Measurements from ENCODE around the gene SLC16A6. TPM values are rescaled to one million over a fixed set of nuclear protein-coding genes. Genes with fewer than 3 reads are reported as not detected.
"Not testable (repeated sequence)": the region's sequence is repeated elsewhere in the genome, so short reads cannot be mapped to it uniquely, and the experiment has no call there.

SLC16A6 gene
- total and polyA plus RNA-seq, 2 of the 4 experiments (the other 2 are of a cell fraction): 0.22 to 0.54 TPM

- H4K20me1 ChIP-seq (ENCODE audit: insufficient read depth, low read length); H2BK20ac ChIP-seq (ENCODE audit: low read depth, low read length); H2AK5ac ChIP-seq (ENCODE audit: low read depth, low read length); DNase-seq; H4K91ac ChIP-seq (ENCODE audit: insufficient read depth, low read depth, low read length); H3K4me2 ChIP-seq (ENCODE audit: low read depth, low read length); H3K79me1 ChIP-seq (ENCODE audit: low read depth in 1 of 2, low read length in 2 of 2); H3K14ac ChIP-seq (replicated peaks; ENCODE audit: low read depth, low read length); ATAC-seq (ENCODE audit: low read depth); H3K4me3 ChIP-seq (ENCODE audit: insufficient read depth, low read depth, low read length); H2BK15ac ChIP-seq (ENCODE audit: low read depth, low read length); H3K36me3 ChIP-seq (ENCODE audit: control insufficient read depth, insufficient read depth, low read length); dilution Hi-C loops (cut with HindIII; ENCODE audit: low sequenced_read_pairs, unreplicated experiment); H3K56ac ChIP-seq (ENCODE audit: extremely low read depth, insufficient read depth, low read length); H3K27ac ChIP-seq (ENCODE audit: insufficient read depth, low read length); H3K9me3 ChIP-seq (ENCODE audit: control insufficient read depth, insufficient read depth, low read length); H3K9ac ChIP-seq (ENCODE audit: low read depth, low read length); POLR2A ChIA-PET (ENCODE audit: unreplicated experiment); H2AFZ ChIP-seq (replicated peaks; ENCODE audit: low read length, poor library complexity); H3K18ac ChIP-seq (ENCODE audit: low read depth, low read length); H2AK9ac ChIP-seq (replicated peaks; ENCODE audit: low read depth, low read length, poor library complexity); H3K27me3 ChIP-seq (ENCODE audit: control insufficient read depth, insufficient read depth, low read length); H4K5ac ChIP-seq (ENCODE audit: low read depth, low read length); H2BK5ac ChIP-seq (ENCODE audit: low read depth, low read length, poor library complexity, severe bottlenecking); H2BK120ac ChIP-seq (ENCODE audit: low read depth, low read length); BruUV-seq (replicated peaks); CTCF ChIA-PET; H3K4me1 ChIP-seq (ENCODE audit: control insufficient read depth, insufficient read depth, low read length); H3K23ac ChIP-seq (ENCODE audit: low read depth, low read length); in situ Hi-C loops (cut with MboI; ENCODE audit: low sequenced_read_pairs); H4K8ac ChIP-seq (ENCODE audit: low read depth in 2 of 2, low read length in 2 of 2); H3K4ac ChIP-seq (ENCODE audit: low read depth, low read length); H3K9me1 ChIP-seq (ENCODE audit: insufficient read depth, low read length): not testable (repeated sequence)
- intact Hi-C loops (cut with micrococcal nuclease): loop anchor here (5.0 kb wide), 1 partner anchor 362 kb away; no protein-coding TSS in a partner anchor
- WGBS, 2 experiments (ENCODE audit: extremely low coverage in 2 of 2, insufficient read length in 1 of 2): no CpG with 5 or more reads among the region's 5 CpGs
Observed at GRCh38 chr17:68219429-68219828, 71.5 kb downstream of the SLC16A6 start.

Other genes starting within 250 kb of the SLC16A6 start
- gene AMZ2, start 43.1 kb downstream of the SLC16A6 start, total RNA-seq (2012; rRNA removed): 90.2 and 100.0 TPM in 2 replicates
- 64.6 and 65.4 TPM in 2 replicates for gene AMZ2, start 43.1 kb downstream of the SLC16A6 start, polyA plus RNA-seq (2012; rRNA removed)
- 2.9 and 3.1 TPM in 2 replicates for gene ARSG, start 368 bp upstream of the SLC16A6 start, total RNA-seq (2012; rRNA removed)
- 2.5 and 3.0 TPM in 2 replicates for gene ARSG, start 368 bp upstream of the SLC16A6 start, polyA plus RNA-seq (2012; rRNA removed)
- 74.2 and 129 TPM in 2 replicates for gene WIPI1, start 166.4 kb upstream of the SLC16A6 start, total RNA-seq (2012; rRNA removed)
- gene WIPI1, start 166.4 kb upstream of the SLC16A6 start, polyA plus RNA-seq (2012; rRNA removed): 69.4 and 78.6 TPM in 2 replicates
- 256 and 278 TPM in 2 replicates for gene PRKAR1A, start 221.3 kb upstream of the SLC16A6 start, total RNA-seq (2012; rRNA removed)
- 138 and 145 TPM in 2 replicates for gene PRKAR1A, start 221.3 kb upstream of the SLC16A6 start, polyA plus RNA-seq (2012; rRNA removed)